Mesenchymal stem cell (in vitro differentiated cells and primary cell): ENCODE data around the gene CATSPERD.

Experiments
- DNase-seq: peaks from one replicate; pipeline ENCODE4 v3.0.0-alpha.2; 2013
- H2AFZ ChIP-seq: one replicate; pipeline ENCODE4 v1.6.1; 2013; ENCODE audit warnings: low read depth, mild to moderate bottlenecking, control low read depth, inconsistent platforms, low read length, moderate library complexity
- H2AK5ac ChIP-seq: 2 replicates; pipeline ENCODE4 v1.6.1; 2013; ENCODE audit warnings: low read length, moderate library complexity, mild to moderate bottlenecking, inconsistent platforms; ENCODE audit not compliant: severe bottlenecking
- H2BK120ac ChIP-seq: one replicate; pipeline ENCODE4 v1.6.1; 2013; ENCODE audit warnings: low read depth, mild to moderate bottlenecking, inconsistent platforms, low read length, moderate library complexity
- H2BK12ac ChIP-seq, 2 experiments: one replicate each; pipeline ENCODE4 v1.6.1; 2013; ENCODE audit warnings: inconsistent platforms in 2 of 2, low read length in 2 of 2, mild to moderate bottlenecking in 2 of 2, moderate library complexity in 2 of 2, control low read depth in 1 of 2
- H2BK15ac ChIP-seq: one replicate; pipeline ENCODE4 v1.6.1; 2013; ENCODE audit warnings: mild to moderate bottlenecking, low read depth, inconsistent platforms; ENCODE audit not compliant: poor library complexity, severe bottlenecking
- H2BK5ac ChIP-seq: 2 replicates; pipeline ENCODE4 v1.6.1; 2013; ENCODE audit warnings: low read depth, mild to moderate bottlenecking, low read length, control low read depth, inconsistent platforms; ENCODE audit not compliant: poor library complexity, severe bottlenecking
- H3K14ac ChIP-seq, 2 experiments: one replicate each; pipeline ENCODE4 v1.6.1; 2013; ENCODE audit warnings: inconsistent platforms in 2 of 2, low read length in 2 of 2, control low read depth in 1 of 2, mild to moderate bottlenecking in 1 of 2, moderate library complexity in 1 of 2
- H3K18ac ChIP-seq, 2 experiments: one replicate each; pipeline ENCODE4 v1.6.1; 2013; ENCODE audit warnings: inconsistent platforms in 2 of 2, low read length in 2 of 2, control low read depth in 1 of 2, low read depth in 1 of 2, mild to moderate bottlenecking in 1 of 2
- H3K23ac ChIP-seq, 2 experiments: one replicate each; pipeline ENCODE4 v1.6.1; 2013; ENCODE audit warnings: inconsistent platforms in 2 of 2, low read length in 2 of 2, mild to moderate bottlenecking in 2 of 2, moderate library complexity in 2 of 2, control low read depth in 1 of 2
- H3K27ac ChIP-seq: 2 replicates; pipeline ENCODE4 v1.5.1; 2013; ENCODE audit warnings: mild to moderate bottlenecking, moderate library complexity, low read length, control low read depth, inconsistent platforms; ENCODE audit not compliant: poor library complexity, severe bottlenecking
- H3K27me3 ChIP-seq, 2 experiments: 2 replicates each; pipeline versions ENCODE4 v1.6.1 to v1.7.0; 2013; ENCODE audit warnings: low read length in 2 of 2, mild to moderate bottlenecking in 2 of 2, moderate library complexity in 2 of 2, control low read depth in 1 of 2, inconsistent platforms in 1 of 2; ENCODE audit not compliant: control insufficient read depth in 1 of 2, insufficient read depth in 1 of 2
- H3K36me3 ChIP-seq, 2 experiments: 2 replicates each; pipeline versions ENCODE4 v1.6.1 to v1.7.0; 2013; ENCODE audit warnings: low read length in 2 of 2, control low read depth in 1 of 2, inconsistent platforms in 1 of 2, low read depth in 1 of 2, mild to moderate bottlenecking in 1 of 2; ENCODE audit not compliant: insufficient read depth in 2 of 2, control insufficient read depth in 1 of 2
- H3K4ac ChIP-seq, 2 experiments: one replicate each; pipeline ENCODE4 v1.6.1; 2013; ENCODE audit warnings: inconsistent platforms in 2 of 2, low read length in 2 of 2, mild to moderate bottlenecking in 2 of 2, moderate library complexity in 2 of 2, control low read depth in 1 of 2, low read depth in 1 of 2
- H3K4me1 ChIP-seq: 2 replicates; pipeline ENCODE4 v1.6.1; 2013; ENCODE audit warnings: low read depth, low read length, control low read depth; ENCODE audit not compliant: control insufficient read depth, insufficient read depth
- H3K4me2 ChIP-seq: 2 replicates; pipeline ENCODE4 v1.6.1; 2013; ENCODE audit warnings: low read length, mild to moderate bottlenecking, inconsistent platforms; ENCODE audit not compliant: poor library complexity, severe bottlenecking
- H3K4me3 ChIP-seq, 2 experiments: 2 replicates each; pipeline versions ENCODE4 v1.5.1 to v1.7.0; 2013; ENCODE audit warnings: low read length in 2 of 2, mild to moderate bottlenecking in 2 of 2, control low read depth in 1 of 2, low read depth in 1 of 2; ENCODE audit not compliant: insufficient read depth in 1 of 2
- H3K79me1 ChIP-seq: replicated peaks from 2 replicates; pipeline ENCODE4 v1.6.1; 2013; ENCODE audit warnings: mild to moderate bottlenecking, control low read depth, low read length, inconsistent platforms; ENCODE audit not compliant: poor library complexity, severe bottlenecking
- H3K9ac ChIP-seq: 2 replicates; pipeline ENCODE4 v1.7.0; 2013; ENCODE audit warnings: mild to moderate bottlenecking, low read length, moderate library complexity
- H3K9me3 ChIP-seq: 2 replicates; pipeline ENCODE4 v1.7.0; 2013; ENCODE audit warnings: mild to moderate bottlenecking, low read length; ENCODE audit not compliant: control insufficient read depth
- H4K8ac ChIP-seq: one replicate; pipeline ENCODE4 v1.6.1; 2013; ENCODE audit warnings: inconsistent platforms, mild to moderate bottlenecking, low read length, moderate library complexity
- H4K91ac ChIP-seq: one replicate; pipeline ENCODE4 v1.6.1; 2013; ENCODE audit warnings: mild to moderate bottlenecking, low read length, inconsistent platforms
- WGBS: methylation state at CpG from one replicate; pipeline ENCODE4 v1.1.7; 2013; ENCODE audit warnings: mixed read lengths; 5-methylcytosine and 5-hydroxymethylcytosine counted together

Gene CATSPERD

DNA sequence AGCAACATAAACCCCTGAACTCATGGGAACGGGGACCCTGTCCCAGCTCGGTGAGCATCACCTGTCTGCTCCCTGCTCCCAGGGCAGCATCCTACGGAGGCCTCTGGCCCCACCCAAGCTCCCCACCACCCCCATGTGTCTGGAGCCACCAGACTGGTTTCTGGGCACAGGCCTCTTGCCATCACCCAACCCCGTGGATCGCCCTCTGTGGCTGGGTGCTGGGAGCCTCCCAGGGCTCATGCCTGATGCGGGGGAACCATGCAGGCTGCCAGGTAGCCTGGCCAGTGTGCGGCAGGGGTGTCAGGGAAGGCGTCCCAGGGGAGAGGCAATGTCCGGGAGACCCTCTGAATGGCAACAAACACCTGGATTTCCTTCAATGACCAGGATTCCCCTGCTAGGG, 42.9 kb upstream of the CATSPERD start:
- peaks cover 23% of the 10 kb centered on the region for H3K4me1 ChIP-seq
- no peak overlapping the region for H3K9ac ChIP-seq
- no peak overlapping the region for H2BK15ac ChIP-seq
- 95% methylated on average over 9 of the region's 9 CpGs for WGBS
- H3K27me3 ChIP-seq, result no peaks in the 10 kb centered on the region
- no peak for DNase-seq
- H3K9me3 ChIP-seq, result no peaks in the 10 kb centered on the region
- no peak overlapping the region for H2BK12ac ChIP-seq
- H2AFZ ChIP-seq, result no peak overlapping the region
- H3K36me3 ChIP-seq, result peaks cover 5 to 29% of the 10 kb centered on the region in 2 experiments
- H4K8ac ChIP-seq, result no peak overlapping the region
- H4K91ac ChIP-seq, result no peak overlapping the region
- H3K14ac ChIP-seq, result no peak overlapping the region
- H3K27ac ChIP-seq, result no peak overlapping the region
- H3K23ac ChIP-seq, result no peak overlapping the region
- no peak overlapping the region for H3K18ac ChIP-seq
- H3K4me3 ChIP-seq, result peak overlapping the region in 1 of 2 experiments; percentile 4
- H3K4me2 ChIP-seq, result no peak overlapping the region
- H2BK5ac ChIP-seq, result no peak overlapping the region
- H2AK5ac ChIP-seq, result no peak overlapping the region
- peaks cover 29% of the 10 kb centered on the region for H3K79me1 ChIP-seq
- H2BK120ac ChIP-seq, result no peak overlapping the region
- no peak overlapping the region for H3K4ac ChIP-seq

DNA sequence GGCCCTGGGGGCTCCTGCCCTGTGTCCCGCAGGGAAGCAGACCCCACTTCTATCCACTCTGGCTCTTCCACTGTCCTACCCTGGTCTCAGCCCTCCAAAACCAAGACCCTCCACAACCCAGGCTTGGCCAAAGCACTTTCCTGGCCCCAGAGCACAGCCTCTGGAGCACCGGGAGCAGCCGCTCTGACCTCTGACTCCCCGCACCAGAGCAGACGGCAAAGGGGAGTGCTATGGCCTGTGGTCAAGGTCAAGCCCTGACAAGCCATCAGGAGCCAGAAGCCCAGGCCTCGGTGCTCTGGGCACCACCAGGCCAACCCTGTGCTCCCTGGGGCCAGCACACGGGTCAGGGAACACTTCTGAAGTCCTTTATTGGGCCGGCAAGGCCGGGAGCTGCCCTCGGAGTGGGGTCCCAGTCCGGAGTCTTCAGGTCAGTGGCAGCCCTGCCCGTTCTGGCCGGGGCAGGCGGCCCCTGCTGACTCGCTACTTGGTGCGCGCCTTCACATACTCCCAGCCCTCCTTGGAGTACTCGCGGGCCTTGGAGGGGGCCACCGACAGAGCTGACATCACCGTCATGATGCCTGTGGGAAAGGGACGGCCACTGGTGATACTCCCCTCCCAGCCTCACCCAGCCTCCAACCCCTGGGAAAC, 42.2 kb upstream of the CATSPERD start:
- Histone ChIP-seq H3K23ac (no peak overlapping the region), H3K4me2 (no peak overlapping the region), H3K36me3 (peaks cover 5 to 26% of the 10 kb centered on the region in 2 experiments), H3K4me1 (peaks cover 23% of the 10 kb centered on the region), H3K9ac (no peak overlapping the region), H3K27me3 (no peaks in the 10 kb centered on the region), H4K8ac (no peak overlapping the region), H3K9me3 (no peaks in the 10 kb centered on the region), H2BK5ac (no peak overlapping the region), H2BK15ac (no peak overlapping the region), H2AK5ac (no peak overlapping the region), H2BK120ac (no peak overlapping the region), H3K4me3 (no peak overlapping the region), H3K79me1 (peaks cover 29% of the 10 kb centered on the region), H3K4ac (no peak overlapping the region), H3K27ac (no peak overlapping the region), H2BK12ac (no peak overlapping the region), H2AFZ (no peak overlapping the region), H4K91ac (no peak overlapping the region), H3K14ac (no peak overlapping the region), H3K18ac (no peak overlapping the region)
- no peak for DNase-seq
- 95% methylated on average over 16 of the region's 22 CpGs for WGBS

DNA sequence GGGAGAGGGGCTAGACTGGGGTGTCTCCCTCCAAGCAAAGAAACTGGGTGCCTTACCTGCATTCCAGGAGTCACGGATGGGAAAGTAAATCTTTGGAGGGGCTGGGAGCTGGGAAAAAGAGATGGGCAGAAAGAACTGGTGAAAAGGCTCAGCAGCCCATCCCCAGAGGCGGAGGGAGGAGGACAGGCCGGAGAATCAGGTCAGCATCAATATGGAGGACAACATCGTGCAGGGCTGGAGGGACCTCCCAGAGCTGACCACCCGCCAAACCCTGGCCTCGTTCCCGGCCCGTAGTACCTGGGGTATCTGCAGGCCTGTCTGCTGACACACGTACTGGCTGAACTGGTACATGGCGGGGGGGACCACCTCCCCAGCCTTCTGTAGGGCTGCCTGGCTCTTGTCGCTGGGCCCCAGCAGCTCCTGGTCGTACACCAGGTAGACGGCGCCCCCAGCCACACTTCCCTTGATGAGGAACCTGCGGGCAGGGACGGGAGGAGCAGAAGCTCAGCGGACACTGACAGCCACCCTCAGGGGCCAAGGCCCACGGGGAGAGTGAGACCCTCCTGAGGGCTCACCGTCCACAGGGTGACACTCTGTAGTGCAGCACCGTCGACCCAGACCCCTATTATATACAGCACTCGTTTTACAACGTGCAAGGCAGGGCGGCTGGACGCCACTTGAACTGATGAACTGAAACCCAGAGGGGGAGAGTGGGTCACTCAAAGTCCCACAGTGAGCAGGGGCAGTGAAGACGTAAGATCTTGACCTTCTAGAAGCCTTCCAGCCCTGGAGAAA, 41.0 kb upstream of the CATSPERD start:
- peak overlapping the region; percentile 86 for H3K4me2 ChIP-seq
- peak overlapping the region; percentile 56 to 76 for H3K18ac ChIP-seq

DNA sequence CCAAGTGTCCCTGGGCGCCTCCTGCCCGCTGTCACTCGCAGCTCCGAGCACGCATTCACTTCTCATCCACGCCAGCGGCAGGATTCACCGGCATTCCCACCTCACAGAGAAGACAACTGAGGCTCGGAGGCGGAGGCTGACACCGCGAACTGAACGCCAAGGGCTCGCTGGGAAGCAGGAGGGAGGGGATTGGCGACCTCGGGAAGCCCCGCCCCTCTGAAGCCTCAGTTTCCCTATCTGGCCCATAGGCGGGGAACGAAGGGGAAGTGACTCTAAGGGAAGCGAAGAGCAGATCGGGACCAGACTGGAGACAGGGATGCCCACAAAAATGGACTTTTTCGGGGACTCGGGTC, 40.4 kb upstream of the CATSPERD start:
- H3K4me1 ChIP-seq, result peaks cover 23% of the 10 kb centered on the region
- H3K4me3 ChIP-seq, result peak overlapping the region; percentile 74 to 99
- H2AK5ac ChIP-seq, result no peak overlapping the region
- H4K91ac ChIP-seq, result peak overlapping the region; percentile 8
- H4K8ac ChIP-seq, result peak overlapping the region; percentile 2
- H2BK120ac ChIP-seq, result no peak overlapping the region
- H3K27me3 ChIP-seq, result no peaks in the 10 kb centered on the region
- peak overlapping the region; percentile 60 for H2BK15ac ChIP-seq
- peak overlapping the region; percentile 86 for H3K4me2 ChIP-seq
- peaks cover 29% of the 10 kb centered on the region for H3K79me1 ChIP-seq
- no peaks in the 10 kb centered on the region for H3K9me3 ChIP-seq
- DNase-seq, result no peak
- peak overlapping the region; percentile 7 to 52 for H3K4ac ChIP-seq
- H2AFZ ChIP-seq, result peak overlapping the region; percentile 6
- H2BK5ac ChIP-seq, result no peak overlapping the region
- peaks cover 5 to 24% of the 10 kb centered on the region in 2 experiments for H3K36me3 ChIP-seq
- H3K27ac ChIP-seq, result peak overlapping the region; percentile 17
- peak overlapping the region in 1 of 2 experiments; percentile 90 for H3K14ac ChIP-seq
- peak overlapping the region in 1 of 2 experiments; percentile 1 for H2BK12ac ChIP-seq
- WGBS, result 2% methylated on average over 22 of the region's 23 CpGs
- H3K9ac ChIP-seq, result peak overlapping the region; percentile 96
- H3K23ac ChIP-seq, result no peak overlapping the region
- peak overlapping the region; percentile 56 to 76 for H3K18ac ChIP-seq

More for the DNA sequence above, 41.0 kb upstream of the CATSPERD start:
- peak overlapping the region; percentile 37 to 45 for H2BK12ac ChIP-seq
- no peak overlapping the region for H2BK5ac ChIP-seq
- H4K91ac ChIP-seq, result peak overlapping the region; percentile 20
- peak overlapping the region; percentile 96 for H3K9ac ChIP-seq
- H2AK5ac ChIP-seq, result peak overlapping the region; percentile 3
- peak overlapping the region in 1 of 2 experiments; percentile 90 for H3K23ac ChIP-seq
- H3K14ac ChIP-seq, result peak overlapping the region in 1 of 2 experiments; percentile 90
- peak overlapping the region; percentile 67 for H4K8ac ChIP-seq
- H3K79me1 ChIP-seq, result peaks cover 29% of the 10 kb centered on the region
- peaks cover 5 to 19% of the 10 kb centered on the region in 2 experiments for H3K36me3 ChIP-seq
- peak overlapping the region; percentile 6 for H2AFZ ChIP-seq
- no peak overlapping the region for H2BK15ac ChIP-seq
- no peaks in the 10 kb centered on the region for H3K27me3 ChIP-seq
- WGBS, result 54% methylated on average over 26 of the region's 26 CpGs
- no peaks in the 10 kb centered on the region for H3K9me3 ChIP-seq
- peaks cover 23% of the 10 kb centered on the region for H3K4me1 ChIP-seq
- peak overlapping the region; percentile 74 to 99 for H3K4me3 ChIP-seq
- no peak for DNase-seq
- peak overlapping the region; percentile 7 to 52 for H3K4ac ChIP-seq
- no peak overlapping the region for H2BK120ac ChIP-seq
- no peak overlapping the region for H3K27ac ChIP-seq
